Measurements from ENCODE around the gene PRR5L. TPM values are rescaled to one million over a fixed set of nuclear protein-coding genes. Genes with fewer than 3 reads are reported as not detected.
A peak's percentile ranks its signal among the peaks of the same experiment; 100 is the strongest.

Gene PRR5L
- 1.5 TPM for total RNA-seq
- long read RNA-seq, result 0 reads

DNA sequence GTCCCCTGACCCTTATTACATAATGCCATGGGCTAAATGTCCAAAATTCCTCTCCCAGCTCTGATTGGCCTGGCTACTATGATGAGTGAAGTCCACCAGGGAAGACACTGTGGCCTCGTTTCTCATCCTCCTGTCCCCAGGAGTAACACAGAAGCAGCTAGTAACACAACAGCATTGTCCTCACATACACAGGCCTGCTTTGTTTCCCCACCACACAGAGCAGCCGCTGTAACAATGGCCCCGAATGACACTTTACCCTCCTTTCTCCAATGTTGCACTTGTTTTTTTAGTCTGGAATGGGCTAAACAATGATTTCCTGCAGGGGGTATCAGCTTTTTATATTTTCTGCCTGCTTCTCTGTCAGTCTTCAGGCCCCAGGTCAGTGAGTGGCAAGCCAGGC lies at the start of gene PRR5L:
PRR5L (plus strand) TSS at position 363 of the 400 bp plus-strand sequence. CDS start 104,834 bp downstream, outside the sequence.
- no peak for ATAC-seq (ENCODE audit: poor library complexity)
- intact Hi-C loops (cut with DNase I), result no loop called here

GRCh38 chr11:36247493-36247892 lies 48.6 kb upstream of the PRR5L start:
- ATAC-seq (ENCODE audit: poor library complexity) (no peak), DNase-seq (no peak)
- intact Hi-C loops (cut with DNase I), result no loop called here

More for the DNA sequence above, at the start of gene PRR5L:
- DNase-seq, result no peak

DNA sequence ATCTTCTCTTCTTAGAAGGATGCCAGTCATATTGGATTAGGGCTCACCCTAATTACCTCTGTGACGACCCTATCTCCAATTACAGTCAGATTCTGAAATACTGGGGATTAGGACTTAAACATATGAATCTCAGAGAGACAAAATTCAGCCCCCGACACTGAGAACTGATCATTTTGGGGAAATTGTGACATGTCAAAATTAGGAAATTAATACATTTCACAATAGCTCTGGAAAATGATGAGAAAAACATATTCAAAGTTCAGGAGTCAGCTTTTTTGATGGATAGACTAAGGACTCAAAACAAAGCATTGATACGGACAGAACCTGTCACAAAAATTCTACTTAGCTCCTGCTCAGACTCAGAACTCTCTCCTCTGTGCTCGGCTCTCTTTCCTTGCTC lies 47.7 kb upstream of the PRR5L start:
- no peak for ATAC-seq (ENCODE audit: poor library complexity)
- DNase-seq, result no peak
- intact Hi-C loops (cut with DNase I), result no loop called here

DNA sequence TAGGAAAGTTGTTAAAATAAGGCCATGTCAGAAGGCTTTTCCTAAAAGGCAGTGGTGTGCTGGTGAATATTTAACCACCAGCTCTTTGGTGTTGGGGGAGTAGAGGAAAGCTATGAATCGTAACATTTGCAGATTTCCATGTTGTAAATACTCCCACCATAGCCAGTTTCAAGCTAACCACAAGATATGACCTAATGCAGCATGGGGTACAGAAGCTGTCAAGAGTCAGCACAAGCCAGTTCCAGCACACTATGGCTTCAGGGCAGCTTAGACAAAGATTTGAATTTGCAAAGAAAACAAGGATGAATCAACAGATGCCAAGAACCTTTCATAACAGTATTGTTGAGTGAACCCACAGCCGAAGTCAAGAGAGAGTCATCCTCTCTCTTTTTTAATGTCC lies 46.8 kb upstream of the PRR5L start:
- intact Hi-C loops (cut with DNase I), result no loop called here
- ATAC-seq (ENCODE audit: poor library complexity), result no peak

DNA sequence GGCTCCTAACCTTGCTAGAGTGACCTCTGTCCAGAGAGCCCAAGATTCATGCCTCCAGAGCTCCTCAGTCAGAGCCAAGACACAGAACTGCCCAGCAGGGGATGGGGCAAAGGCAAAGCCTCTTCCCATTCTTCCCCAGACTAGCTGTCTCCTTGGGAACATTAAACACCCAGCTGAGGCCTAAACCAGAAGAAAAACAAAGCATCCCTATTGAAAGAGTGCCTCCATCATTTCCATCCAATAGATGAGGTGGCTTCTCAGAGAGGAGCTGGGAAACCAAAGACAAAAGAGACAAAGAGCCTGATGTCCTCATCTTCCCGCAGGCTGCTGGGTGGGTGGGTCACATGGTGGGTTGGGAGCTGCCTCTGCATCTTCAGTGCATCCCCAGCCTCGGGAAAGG lies 44.3 kb upstream of the PRR5L start:
- DNase-seq (no peak), ATAC-seq (ENCODE audit: poor library complexity) (no peak)
- intact Hi-C loops (cut with DNase I), result no loop called here

More for the DNA sequence above, 46.8 kb upstream of the PRR5L start:
- DNase-seq, result no peak

- ATAC-seq (ENCODE audit: poor library complexity) (no peak), DNase-seq (no peak)
- intact Hi-C loops (cut with DNase I), result no loop called here
These were observed 42.9 kb upstream of the PRR5L start for GRCh38 chr11:36253238-36253637.

- ATAC-seq (ENCODE audit: poor library complexity), result no peak
- DNase-seq, result no peak
- intact Hi-C loops (cut with DNase I), result no loop called here
These were observed 41.4 kb upstream of the PRR5L start for GRCh38 chr11:36254713-36255112.

- DNase-seq (no peak), ATAC-seq (ENCODE audit: poor library complexity) (no peak)
- intact Hi-C loops (cut with DNase I), result no loop called here
These were observed 38.7 kb upstream of the PRR5L start for GRCh38 chr11:36257351-36257750.

GRCh38 chr11:36258730-36259360 lies 37.2 kb upstream of the PRR5L start:
- intact Hi-C loops (cut with DNase I), result no loop called here
- DNase-seq, result peak; percentile 54
- peak; percentile 80 for ATAC-seq (ENCODE audit: poor library complexity)

- ATAC-seq (ENCODE audit: poor library complexity) (no peak), DNase-seq (no peak)
- intact Hi-C loops (cut with DNase I), result loop anchor here (10.0 kb wide), 2 partner anchors 126 to 446 kb away; no protein-coding TSS in a partner anchor
These were observed 35.0 kb upstream of the PRR5L start for GRCh38 chr11:36261094-36261493.

DNA sequence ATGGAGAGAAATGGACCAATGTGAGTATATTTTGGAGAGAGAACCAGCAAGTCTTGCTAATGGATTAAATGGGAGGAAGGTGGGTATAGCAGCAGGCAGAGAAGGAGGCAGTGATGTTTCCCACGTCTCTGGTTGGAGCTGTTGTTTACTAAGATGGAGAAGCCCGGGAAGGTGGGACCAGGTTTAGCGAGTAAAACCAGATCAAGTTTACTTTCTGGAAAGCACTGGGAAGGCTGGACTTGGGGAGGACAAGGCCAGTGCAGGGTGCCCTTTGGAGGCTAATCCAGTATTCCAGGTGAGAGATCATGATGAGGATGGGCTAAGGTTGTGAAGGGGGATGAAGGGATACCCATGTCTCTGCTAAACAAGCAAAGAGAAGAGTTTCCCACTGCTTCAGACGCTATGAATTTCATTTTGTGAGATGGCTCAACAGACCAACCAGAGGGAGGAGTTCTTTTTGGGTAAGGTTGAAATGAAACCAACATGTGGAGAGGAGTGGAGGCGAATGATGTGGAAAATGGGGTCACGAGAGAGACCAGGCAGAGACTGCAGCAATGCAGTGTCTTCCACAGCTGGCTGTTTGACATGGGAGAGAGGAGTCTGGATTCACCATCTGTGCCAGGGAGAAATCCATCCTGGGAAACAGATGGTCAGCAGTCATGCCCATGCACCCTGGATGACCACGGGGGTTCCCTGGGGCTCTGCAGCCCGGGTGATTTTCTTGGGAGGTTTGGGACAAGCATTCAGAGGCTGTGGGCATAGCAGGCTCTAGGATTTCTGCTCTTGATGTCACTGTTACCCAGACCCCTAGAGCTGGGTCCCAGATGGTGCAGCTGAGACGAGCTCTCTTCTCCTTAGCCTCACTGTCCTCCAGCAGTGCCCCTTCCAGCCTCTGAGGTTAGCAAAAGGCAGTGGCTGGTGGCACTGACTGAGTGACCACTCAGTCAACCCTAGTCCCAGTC lies 31.8 kb upstream of the PRR5L start:
- DNase-seq, result no peak
- no peak for ATAC-seq (ENCODE audit: poor library complexity)
- intact Hi-C loops (cut with DNase I), result loop anchor here (10.0 kb wide), 2 partner anchors 129 to 449 kb away; no protein-coding TSS in a partner anchor

DNA sequence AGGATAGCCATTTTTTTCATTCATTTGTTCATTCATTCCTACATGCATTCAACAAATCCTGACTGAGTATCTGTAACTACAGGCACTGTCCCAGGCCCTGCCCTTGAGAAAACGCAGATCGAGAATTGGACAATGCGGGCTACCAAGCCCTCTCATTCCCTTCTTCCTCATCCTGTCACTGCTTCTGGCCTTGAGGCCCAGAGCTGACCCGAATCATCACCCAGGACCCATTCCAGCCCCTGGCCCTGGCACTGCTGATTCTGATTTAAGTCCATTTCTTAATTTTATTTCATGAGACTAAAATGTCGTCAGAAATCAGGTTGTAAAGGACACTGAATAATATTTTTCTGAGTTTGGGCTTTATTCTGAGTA lies 31.1 kb upstream of the PRR5L start:
- intact Hi-C loops (cut with DNase I), result loop anchor here (5.0 to 10.0 kb wide), 3 partner anchors 130 to 648 kb away; partner anchors contain the start of gene FJX1
- DNase-seq (no peak), ATAC-seq (ENCODE audit: poor library complexity) (no peak)

GRCh38 chr11:36265793-36266628 lies 30.1 kb upstream of the PRR5L start:
- intact Hi-C loops (cut with DNase I), result loop anchor here (5.0 to 10.0 kb wide), 3 partner anchors 131 to 649 kb away; partner anchors contain the start of gene FJX1
- DNase-seq, result peak; percentile 65
- ATAC-seq (ENCODE audit: poor library complexity), result peak; percentile 79

DNA sequence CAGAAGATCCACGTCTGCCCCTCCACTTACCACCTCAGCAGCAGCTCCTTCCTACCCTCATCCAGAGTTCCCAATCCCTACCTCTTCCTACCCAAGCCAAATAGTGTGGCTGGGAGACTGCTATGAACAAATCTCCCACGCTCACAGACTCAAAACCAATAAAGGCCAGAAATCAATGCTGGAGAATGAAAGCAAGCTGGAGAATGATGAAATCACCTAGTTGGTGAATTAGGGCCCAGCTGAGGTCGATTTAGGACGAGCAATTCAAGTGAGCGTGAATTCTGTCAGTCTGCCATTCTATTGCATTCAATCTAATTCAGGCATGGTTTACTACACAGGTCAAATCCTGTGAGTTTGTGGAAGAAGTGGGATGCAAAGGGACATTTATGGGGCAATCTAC lies 29.3 kb upstream of the PRR5L start:
- DNase-seq, result no peak
- intact Hi-C loops (cut with DNase I), result loop anchor here (5.0 to 10.0 kb wide), 3 partner anchors 132 to 649 kb away; partner anchors contain the start of gene FJX1
- ATAC-seq (ENCODE audit: poor library complexity), result no peak

GRCh38 chr11:36268337-36268985 lies 27.6 kb upstream of the PRR5L start:
- ATAC-seq (ENCODE audit: poor library complexity) (no peak), DNase-seq (no peak)
- intact Hi-C loops (cut with DNase I), result loop anchor here (5.0 to 10.0 kb wide), 3 partner anchors 134 to 651 kb away; partner anchors contain the start of gene FJX1

GRCh38 chr11:36270701-36271100 lies 25.4 kb upstream of the PRR5L start:
- ATAC-seq (ENCODE audit: poor library complexity) (no peak), DNase-seq (no peak)
- intact Hi-C loops (cut with DNase I), result no loop called here

GRCh38 chr11:36271794-36272407 lies 24.2 kb upstream of the PRR5L start:
- intact Hi-C loops (cut with DNase I), result no loop called here
- DNase-seq (no peak), ATAC-seq (ENCODE audit: poor library complexity) (no peak)

GRCh38 chr11:36273110-36273509 lies 23.0 kb upstream of the PRR5L start:
- no peak for DNase-seq
- no peak for ATAC-seq (ENCODE audit: poor library complexity)
- intact Hi-C loops (cut with DNase I), result no loop called here

Measured in Right ventricle myocardium superior (tissue), 1 donor.